NCI-H2196 (cell line): ENCODE measurements around the gene TMED6.

ENCODE experiments used
- DNase-seq: peaks from one replicate; lab custom pipeline; 2025; ENCODE audit not compliant: unreplicated experiment; lab: John Stamatoyannopoulos, UW

The TMED6 gene

GRCh38 chr16:69324585-69325253, 26.9 kb downstream of the TMED6 start:
- DNase-seq = no peak

- peak; percentile 8 for DNase-seq
Observed at GRCh38 chr16:69324013-69324531, 27.5 kb downstream of the TMED6 start.

- no peak for DNase-seq
Observed at GRCh38 chr16:69323415-69323814, 28.2 kb downstream of the TMED6 start.

GRCh38 chr16:69322343-69322742, 29.2 kb downstream of the TMED6 start:
- DNase-seq = no peak

- no peak for DNase-seq
Observed at GRCh38 chr16:69321080-69321479, 30.5 kb downstream of the TMED6 start.

GRCh38 chr16:69320740-69321073, 30.9 kb downstream of the TMED6 start:
- no peak for DNase-seq

- DNase-seq = no peak
Observed at GRCh38 chr16:69319826-69320739, 31.5 kb downstream of the TMED6 start.

- no peak for DNase-seq
Observed at GRCh38 chr16:69319381-69319780, 32.2 kb downstream of the TMED6 start.

GRCh38 chr16:69318911-69319289, 32.7 kb downstream of the TMED6 start:
- DNase-seq = no peak

GRCh38 chr16:69318177-69318910, 33.2 kb downstream of the TMED6 start:
- no peak for DNase-seq

- DNase-seq = no peak
Observed at GRCh38 chr16:69316595-69317034, 35.0 kb downstream of the TMED6 start.

- DNase-seq = no peak
Observed at GRCh38 chr16:69315486-69316311, 35.9 kb downstream of the TMED6 start.

- no peak for DNase-seq
Observed at GRCh38 chr16:69314534-69314933, 37.1 kb downstream of the TMED6 start.

- no peak for DNase-seq
Observed at GRCh38 chr16:69313469-69313868, 38.1 kb downstream of the TMED6 start.

GRCh38 chr16:69311533-69312387, 39.8 kb downstream of the TMED6 start:
- DNase-seq = no peak

GRCh38 chr16:69310653-69311532, 40.7 kb downstream of the TMED6 start, which contains the start of gene VPS4A:
Gene VPS4A, plus strand, starts transcription at chr16:69311350. Its CDS starts 162 bp downstream, at chr16:69311512.
- DNase-seq = peak; percentile 86

- no peak for DNase-seq
Observed at GRCh38 chr16:69309316-69309715, 42.3 kb downstream of the TMED6 start.

GRCh38 chr16:69307856-69308255, 43.7 kb downstream of the TMED6 start:
- no peak for DNase-seq

- DNase-seq = no peak
Observed at GRCh38 chr16:69307091-69307490, 44.5 kb downstream of the TMED6 start.
